GM18858 (cell line): ENCODE data around the gene CPNE5.

Source experiments
- ATAC-seq: cut with Tn5 transposase; IDR thresholded peaks from one replicate; pipeline ENCODE4 v1.9.1; 2021; ENCODE audit not compliant: unreplicated experiment

The CPNE5 gene

GRCh38 chr6:36749829-36750489 lies 89.3 kb downstream of the CPNE5 start:
- no peak for ATAC-seq

GRCh38 chr6:36746251-36746650 lies 93.0 kb downstream of the CPNE5 start:
- ATAC-seq, result no peak

- no peak for ATAC-seq
These were observed 93.4 kb downstream of the CPNE5 start for GRCh38 chr6:36745836-36746235.

DNA sequence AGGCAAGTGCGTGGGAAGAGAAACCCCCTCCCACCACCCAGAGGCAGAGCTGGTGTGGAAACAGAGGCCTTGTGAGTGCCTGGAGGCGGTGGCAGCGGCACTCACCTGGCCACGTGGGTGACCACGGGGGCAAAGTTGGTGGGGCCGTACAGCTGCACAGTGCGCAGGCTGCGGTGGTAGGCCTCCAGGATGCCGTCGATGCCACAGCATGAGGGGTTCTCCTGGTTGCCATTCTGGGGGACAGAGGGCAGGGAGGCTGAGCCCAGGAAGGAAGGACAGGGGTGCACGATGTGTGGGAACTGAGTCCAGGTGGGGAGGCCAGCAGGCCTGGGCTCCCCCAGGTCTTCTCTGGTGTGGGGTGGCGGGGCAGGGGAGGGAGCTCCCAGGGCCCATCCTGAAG lies 94.0 kb downstream of the CPNE5 start:
- no peak for ATAC-seq

GRCh38 chr6:36744304-36744673 lies 95.0 kb downstream of the CPNE5 start:
- no peak for ATAC-seq

GRCh38 chr6:36743538-36744303 lies 95.5 kb downstream of the CPNE5 start:
- no peak for ATAC-seq

GRCh38 chr6:36743032-36743431 lies 96.2 kb downstream of the CPNE5 start:
- no peak for ATAC-seq

- no peak for ATAC-seq
These were observed 97.1 kb downstream of the CPNE5 start for GRCh38 chr6:36742146-36742545.

- no peak for ATAC-seq
These were observed 98.4 kb downstream of the CPNE5 start for GRCh38 chr6:36740818-36741179.

DNA sequence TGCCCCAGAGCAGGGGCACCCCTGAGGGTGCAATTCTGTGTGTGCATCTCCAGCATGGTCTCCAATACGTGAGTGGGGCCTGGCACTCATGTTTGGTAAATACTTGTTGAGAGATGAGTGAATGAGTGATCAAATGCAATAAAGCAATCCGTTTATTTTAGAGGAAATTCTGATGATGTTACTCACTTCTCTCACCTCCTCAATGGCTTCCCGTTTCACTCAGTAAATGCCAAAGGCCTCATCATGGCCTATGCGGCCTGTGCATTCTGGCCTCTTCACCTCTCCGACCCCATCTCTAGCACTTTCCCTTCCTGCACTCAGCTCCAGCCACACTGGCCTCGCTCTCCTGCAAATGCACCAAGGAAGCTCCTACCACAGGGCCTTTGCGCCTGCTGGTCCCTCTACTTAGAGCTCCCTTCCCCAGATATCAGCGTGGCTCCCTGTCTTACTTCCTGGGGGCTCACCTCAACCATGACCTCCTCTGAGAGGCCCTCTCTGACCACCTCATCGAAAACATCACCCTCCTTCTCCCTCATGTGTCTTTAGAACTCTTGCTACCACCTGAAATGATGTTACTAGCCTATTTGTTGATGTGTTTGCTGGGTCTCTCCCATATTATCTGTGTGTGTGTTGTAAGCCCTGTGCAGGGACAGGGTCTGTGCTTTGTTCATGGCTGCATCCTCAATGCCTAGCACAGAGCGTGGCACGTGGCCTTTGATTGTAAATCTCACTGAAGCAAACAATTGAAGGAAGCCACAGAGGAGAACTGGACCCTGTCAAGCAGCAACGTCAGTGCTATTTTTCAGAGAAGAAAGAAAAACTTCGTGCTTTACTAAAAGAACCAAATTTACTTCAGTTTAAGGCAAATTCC lies 99.1 kb downstream of the CPNE5 start:
- no peak for ATAC-seq

DNA sequence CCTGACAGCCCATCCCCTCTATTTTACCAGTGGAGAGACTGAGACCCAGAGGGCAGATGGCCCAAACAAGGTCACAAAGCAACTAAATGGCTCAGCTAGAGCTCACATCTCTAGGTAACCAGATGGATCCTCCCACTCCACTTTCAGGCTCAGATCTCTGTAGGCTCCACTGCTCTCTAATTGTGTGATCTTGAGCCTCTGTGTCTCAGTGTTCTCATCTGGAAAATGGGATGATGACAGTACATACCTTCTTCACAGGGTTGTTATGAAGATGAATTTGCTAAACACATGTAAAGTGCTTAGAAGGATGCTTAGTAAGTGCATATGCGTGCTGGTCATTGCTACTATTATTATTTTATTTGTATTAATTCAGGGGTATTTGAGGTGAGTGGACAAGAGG lies 101.1 kb downstream of the CPNE5 start:
- no peak for ATAC-seq

- no peak for ATAC-seq
These were observed 102.0 kb downstream of the CPNE5 start for GRCh38 chr6:36737043-36737785.

- no peak for ATAC-seq
These were observed 103.9 kb downstream of the CPNE5 start for GRCh38 chr6:36735110-36736071.

DNA sequence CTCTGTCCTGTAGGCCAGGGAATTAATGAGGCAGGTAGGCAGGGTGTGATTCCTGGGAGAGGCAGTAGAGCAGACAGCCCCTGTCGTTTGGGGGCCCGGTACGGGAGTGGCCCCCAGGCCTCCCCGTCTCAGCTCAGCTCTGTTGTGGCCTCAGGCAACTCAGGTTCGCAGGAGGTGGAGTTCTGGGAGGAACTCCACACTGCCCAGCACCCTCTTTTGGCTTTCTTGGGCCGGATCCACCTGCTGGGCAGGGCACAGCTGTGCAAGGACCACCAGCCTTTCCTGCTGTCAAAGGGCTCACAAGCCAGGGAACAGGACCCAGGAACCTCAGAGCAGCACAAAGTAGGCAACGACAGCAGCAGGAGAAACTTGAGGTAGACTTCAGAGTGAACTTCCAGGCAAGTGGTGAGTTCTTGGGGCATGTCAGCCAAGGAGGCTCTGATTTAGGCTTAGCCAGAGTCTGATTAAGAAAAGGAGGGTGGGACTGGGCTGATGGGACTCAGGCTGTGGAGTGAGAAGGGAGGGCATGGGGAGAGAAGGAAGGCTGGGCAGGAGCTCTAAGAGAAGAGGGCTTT lies 104.7 kb downstream of the CPNE5 start:
- no peak for ATAC-seq

DNA sequence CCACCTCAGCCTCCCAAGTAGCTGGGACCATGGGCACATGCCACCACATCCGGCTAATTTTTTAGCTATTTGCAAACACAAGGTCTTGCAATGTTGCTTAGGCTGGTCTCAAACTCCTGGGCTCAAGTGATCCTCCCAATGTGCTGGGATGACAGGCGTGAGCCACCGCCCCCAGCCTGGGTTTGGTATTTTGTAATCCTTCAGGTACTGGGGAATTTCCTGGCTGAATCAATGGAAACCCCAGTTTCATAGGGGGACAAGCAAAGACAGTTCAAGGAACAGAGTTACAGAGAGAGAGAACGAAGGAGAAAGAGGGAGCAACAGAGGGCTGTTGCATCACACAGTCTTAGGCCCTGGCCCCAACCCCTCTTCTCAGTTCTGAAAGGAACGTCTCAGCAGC lies 105.9 kb downstream of the CPNE5 start:
- no peak for ATAC-seq

GRCh38 chr6:36731622-36732310 lies 107.5 kb downstream of the CPNE5 start:
- ATAC-seq, result no peak

DNA sequence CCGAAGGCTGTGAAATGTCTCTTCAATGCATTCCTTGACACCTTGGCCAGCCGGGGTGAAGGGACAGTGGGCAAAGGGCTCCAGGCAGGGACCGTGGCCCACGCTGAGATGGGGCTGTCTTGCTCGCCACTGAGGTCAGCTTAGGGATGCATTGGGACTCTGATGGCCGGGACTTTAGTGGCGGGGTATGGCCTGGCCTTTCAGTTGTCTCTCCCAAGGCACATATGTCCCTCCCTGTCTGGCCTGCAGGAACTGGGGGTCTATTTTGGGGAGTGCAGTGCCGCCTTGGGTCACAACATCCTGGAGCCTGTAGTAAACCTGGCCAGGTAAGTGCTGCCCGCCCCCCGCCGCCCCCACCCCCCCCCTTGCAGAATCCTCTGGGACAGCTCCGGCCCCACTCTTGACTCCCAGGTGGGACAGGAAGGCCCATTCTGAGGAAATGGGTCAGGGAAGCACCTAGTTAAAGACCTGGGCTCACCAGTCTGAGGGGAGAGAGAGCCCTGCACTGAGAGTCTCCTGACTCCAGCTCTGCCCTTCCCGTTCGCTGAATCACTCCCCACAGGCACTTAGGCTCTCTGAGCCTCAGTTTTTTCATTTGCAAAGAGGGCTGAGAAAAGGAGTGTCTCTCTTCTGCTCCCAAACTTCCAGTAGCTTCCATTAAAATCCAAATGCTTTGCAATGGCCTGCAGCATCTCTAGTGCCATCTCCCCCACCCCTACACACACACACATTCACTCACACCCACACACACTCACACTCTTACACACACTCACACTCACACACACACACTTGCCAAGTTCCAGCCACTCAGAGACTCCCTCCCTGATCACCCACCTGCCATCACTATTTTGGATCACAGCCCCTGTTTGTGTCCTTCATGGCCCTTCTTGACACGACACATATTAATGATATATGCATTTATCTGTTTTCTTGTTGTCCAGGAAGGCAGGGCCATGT lies 108.5 kb downstream of the CPNE5 start:
- no peak for ATAC-seq

DNA sequence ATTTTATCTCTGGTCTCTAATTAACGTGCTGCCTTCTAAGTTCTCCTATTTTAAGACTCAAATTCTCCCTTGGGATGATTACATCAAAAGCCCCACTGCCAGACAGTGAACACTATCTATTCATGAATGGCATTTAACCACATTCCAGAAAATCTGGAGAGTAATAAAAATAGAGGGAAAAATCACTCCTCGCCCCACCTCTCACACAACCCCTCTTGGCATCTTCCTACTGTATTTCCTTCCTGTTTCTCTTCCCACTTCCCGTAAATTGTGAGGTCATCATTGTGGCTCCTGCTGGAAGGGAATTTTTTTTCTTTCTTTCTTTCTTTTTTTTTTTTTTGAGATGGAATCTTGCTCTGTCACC lies 110.1 kb downstream of the CPNE5 start:
- ATAC-seq, result no peak
